ENCODE measurements around the gene GPR173.

DNA sequence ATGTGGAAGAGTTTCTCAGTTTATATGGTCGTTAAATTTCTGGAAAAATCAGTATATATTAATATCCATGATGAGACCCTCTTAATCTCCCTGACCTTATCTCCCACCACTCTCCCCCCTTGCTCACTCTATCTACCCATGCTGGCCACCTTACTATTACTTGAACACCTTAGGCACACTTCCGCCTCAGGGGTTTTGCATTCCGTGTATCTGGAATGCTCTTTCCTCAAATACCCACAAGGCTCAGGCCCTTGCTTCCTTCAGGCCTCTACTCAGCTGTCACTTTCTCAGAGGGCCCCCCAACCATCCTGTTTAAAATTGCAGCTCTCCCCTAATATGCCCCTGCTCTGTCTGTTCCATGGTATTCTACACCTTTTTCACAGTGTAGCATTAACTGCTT, 47.2 kb downstream of the GPR173 start:
- TF ChIP-seq, protein P1, sequence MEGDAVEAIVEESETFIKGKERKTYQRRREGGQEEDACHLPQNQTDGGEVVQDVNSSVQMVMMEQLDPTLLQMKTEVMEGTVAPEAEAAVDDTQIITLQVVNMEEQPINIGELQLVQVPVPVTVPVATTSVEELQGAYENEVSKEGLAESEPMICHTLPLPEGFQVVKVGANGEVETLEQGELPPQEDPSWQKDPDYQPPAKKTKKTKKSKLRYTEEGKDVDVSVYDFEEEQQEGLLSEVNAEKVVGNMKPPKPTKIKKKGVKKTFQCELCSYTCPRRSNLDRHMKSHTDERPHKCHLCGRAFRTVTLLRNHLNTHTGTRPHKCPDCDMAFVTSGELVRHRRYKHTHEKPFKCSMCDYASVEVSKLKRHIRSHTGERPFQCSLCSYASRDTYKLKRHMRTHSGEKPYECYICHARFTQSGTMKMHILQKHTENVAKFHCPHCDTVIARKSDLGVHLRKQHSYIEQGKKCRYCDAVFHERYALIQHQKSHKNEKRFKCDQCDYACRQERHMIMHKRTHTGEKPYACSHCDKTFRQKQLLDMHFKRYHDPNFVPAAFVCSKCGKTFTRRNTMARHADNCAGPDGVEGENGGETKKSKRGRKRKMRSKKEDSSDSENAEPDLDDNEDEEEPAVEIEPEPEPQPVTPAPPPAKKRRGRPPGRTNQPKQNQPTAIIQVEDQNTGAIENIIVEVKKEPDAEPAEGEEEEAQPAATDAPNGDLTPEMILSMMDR (IDR thresholded peaks at IDR 0.05; ENCODE audit: low read depth, low read length): no peak
- TF ChIP-seq EZH2phosphoT487 (IDR thresholded peaks at IDR 0.05; ENCODE audit: low read depth): no peak
